Measurements from ENCODE around the gene PIK3CB. TPM values are rescaled to one million over a fixed set of nuclear protein-coding genes. Genes with fewer than 3 reads are reported as not detected.

PIK3CB gene
- total RNA-seq (2022; extraction: Qiagen RNA extraction; ENCODE audit: low read depth) = 15.8 to 21.5 TPM (median 19.6 TPM) in 5 replicates

DNA sequence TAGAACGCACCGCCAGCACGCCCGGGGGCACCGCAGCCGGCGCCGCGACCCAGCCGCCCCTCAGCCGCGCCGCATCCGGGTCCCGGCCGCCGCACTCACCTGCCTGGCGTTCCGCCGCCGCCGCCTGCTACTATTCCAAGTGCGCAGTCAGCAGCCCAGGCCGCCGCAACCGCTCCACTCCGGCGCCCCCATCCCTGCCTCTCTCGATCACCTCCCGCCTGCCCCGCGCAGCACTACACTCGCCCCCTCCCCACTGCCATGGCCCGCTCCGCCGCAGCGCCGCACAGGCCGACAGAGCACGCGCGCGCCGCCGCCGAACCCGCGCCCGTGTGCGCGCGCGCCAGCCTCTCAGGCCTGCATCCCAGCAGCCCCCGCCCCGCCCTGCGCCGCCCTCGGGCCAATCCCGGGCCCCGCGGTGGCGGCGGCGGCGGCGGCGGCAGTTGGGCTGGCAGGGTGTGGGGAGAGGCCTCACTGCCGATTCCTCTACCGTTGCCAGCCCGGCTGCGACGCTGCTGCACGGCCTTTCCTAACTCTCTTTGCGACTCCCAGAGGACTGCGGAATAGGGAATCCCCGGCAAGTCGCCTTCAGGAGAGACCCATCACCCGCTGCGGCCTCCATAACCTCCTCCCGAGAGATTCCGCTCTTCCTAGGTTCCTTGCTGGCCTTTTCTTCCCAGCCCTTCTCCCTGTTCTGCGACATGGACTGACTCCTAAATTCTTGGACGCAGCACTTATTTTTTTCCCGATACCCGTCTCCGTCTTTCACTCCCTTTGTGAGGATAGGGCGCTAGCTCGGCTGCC, at the start of gene PIK3CB:
PIK3CB (minus strand) TSS at position 333 of the 801 bp plus-strand sequence. CDS start 75,585 bp downstream, outside the sequence.

DNA sequence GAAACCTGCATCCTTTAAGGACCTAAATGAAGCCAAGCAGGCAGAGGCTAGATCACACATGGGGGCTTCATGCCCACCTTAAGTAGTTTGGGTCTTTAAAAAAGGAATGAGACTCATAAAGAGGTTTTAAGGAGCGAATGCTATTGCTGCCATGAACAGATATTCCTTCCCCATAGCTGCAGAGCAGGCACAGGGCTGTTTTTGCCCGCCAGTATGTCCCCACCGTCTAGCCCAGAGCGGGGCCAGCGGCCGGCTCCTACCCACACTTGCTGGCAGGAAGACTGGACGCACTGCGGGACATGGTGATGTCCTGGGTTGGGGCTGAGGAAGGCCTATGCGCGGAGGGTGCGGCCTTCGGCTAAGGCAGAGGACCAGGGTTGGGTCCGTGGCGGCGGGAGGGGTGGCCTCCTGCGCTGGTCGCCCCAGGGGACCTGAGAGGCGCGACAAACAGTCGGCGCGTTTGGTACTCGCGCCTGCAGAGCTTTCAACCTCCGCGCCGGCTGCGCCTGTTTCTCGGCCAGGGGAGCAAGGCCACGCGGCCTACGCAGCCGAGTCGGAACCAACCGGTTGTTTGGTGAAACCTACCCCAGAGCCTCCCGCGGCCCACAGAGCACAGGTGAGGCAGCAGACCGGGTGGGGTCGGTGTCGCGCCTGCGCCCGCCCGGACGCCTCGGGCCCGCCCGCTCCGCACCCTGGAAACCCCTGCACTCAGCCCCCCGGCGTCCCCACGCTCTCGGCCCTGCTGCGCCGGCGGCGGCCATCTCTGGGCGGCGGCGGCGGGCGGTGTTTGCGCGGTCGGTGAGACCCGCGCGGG, 226.2 kb downstream of the PIK3CB start, which contains the start of gene FAIM:
FAIM (plus strand) TSS at position 450 of the 814 bp plus-strand sequence. CDS start 10,956 bp downstream, outside the sequence.

Other genes with a start within 250 kb of the PIK3CB start
- 5.7 to 7.4 TPM (median 6.4 TPM) in 5 replicates for gene CEP70, start 240.7 kb downstream of the PIK3CB start, total RNA-seq (2022; extraction: Qiagen RNA extraction; ENCODE audit: low read depth)
- gene FAIM, start 226.2 kb downstream of the PIK3CB start, total RNA-seq (2022; extraction: Qiagen RNA extraction; ENCODE audit: low read depth) = 17.0 to 20.4 TPM (median 18.9 TPM) in 5 replicates
- gene FOXL2, start 112.2 kb upstream of the PIK3CB start, total RNA-seq (2022; extraction: Qiagen RNA extraction; ENCODE audit: low read depth) = 3.4 to 4.9 TPM (median 4.6 TPM) in 5 replicates
- 0.90 to 1.5 TPM (median 1.3 TPM) in 5 replicates for gene FOXL2NB, start 112.3 kb upstream of the PIK3CB start, total RNA-seq (2022; extraction: Qiagen RNA extraction; ENCODE audit: low read depth)
- not detected in 5 replicates for gene PRR23A, start 171.3 kb upstream of the PIK3CB start, total RNA-seq (2022; extraction: Qiagen RNA extraction; ENCODE audit: low read depth)
- gene PRR23B, start 186.0 kb upstream of the PIK3CB start, total RNA-seq (2022; extraction: Qiagen RNA extraction; ENCODE audit: low read depth) = not detected in 5 replicates
- not detected in 5 replicates for gene PRR23C, start 210.0 kb upstream of the PIK3CB start, total RNA-seq (2022; extraction: Qiagen RNA extraction; ENCODE audit: low read depth)

All from A549 treated with DMSO at 1 μM for 4 hours (cell line).